ENCODE results near the gene FAM210A. TPM values are rescaled to one million over a fixed set of nuclear protein-coding genes. Genes with fewer than 3 reads are reported as not detected.

Gene FAM210A
- total RNA-seq, 5 donors from 2014 or later (not counting 1 experiment from before 2014, with no cell fraction given), result 7.3 to 10.8 (median 9.1) TPM

DNA sequence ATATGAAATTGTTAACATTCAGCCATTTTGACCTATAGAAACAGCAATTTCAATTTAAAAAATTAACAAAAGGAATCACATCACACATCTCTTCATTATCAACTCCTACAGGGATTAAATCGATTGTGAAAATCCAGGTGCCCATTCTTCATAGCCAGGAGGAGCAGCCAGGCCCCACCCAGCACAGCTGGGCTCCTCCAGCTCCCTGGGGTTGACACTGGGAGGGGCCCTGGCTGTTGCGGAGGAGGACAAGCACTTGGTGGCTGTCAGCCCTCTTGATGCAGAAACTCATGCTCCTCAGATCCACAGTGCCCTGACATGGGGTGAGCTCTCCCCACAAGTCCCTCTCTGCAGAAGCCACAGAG, 99.8 kb downstream of the FAM210A start:
- H3K36me3 Mint-ChIP-seq, result peaks cover 27% of the 10 kb centered on the region
- CTCF ChIA-PET, result no interaction called here
- H3K27ac Mint-ChIP-seq, result no peak overlapping the region

DNA sequence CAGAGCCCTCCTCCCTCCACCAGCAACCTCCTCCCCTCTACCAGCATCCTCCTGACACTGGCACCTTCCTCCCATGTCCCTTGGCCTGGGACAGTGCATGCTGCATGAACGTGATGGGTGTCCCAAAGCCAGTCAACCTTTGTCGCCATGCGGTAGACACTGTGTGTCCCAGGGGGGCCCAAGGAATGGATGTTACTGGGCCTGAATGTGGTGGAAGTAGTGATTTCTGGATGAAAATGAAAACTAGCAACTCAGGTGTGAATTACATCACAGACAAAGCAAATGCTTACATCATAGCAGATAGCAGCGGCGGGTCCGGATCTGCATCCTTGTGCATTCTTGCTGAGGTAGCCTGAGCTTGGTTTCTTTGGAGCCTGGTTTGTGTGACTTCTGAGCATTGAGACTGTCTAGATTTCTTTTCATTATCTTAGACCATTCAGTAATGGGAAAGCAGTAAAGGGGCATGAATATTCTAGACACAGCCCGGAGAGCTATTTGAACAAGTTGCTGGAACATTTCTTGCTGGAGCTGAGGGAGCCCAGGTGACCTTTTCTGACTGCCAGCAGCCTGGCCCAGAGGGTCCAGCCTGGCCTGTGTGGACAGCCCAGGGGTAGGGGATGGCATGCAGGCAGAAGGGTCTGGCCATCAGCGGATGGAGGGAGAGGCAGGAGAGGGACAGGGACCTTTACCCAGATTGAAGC, 100.4 kb downstream of the FAM210A start:
- Histone ChIP-seq H3K4me1 (ENCODE audit: control insufficient read depth in 1 of 2, extremely low read depth in 1 of 2, insufficient read depth in 2 of 2, low read length in 2 of 2) (peaks cover 0 to 16% of the 10 kb centered on the region in 2 experiments), H3K36me3 (ENCODE audit: control insufficient read depth in 2 of 2, extremely low read depth in 1 of 2, insufficient read depth in 1 of 2, low read length in 1 of 2) (peaks cover 3 to 28% of the 10 kb centered on the region in 2 donors), H3K4me3 (ENCODE audit: control insufficient read depth in 1 of 2, extremely low read depth in 1 of 2, low read length in 1 of 2) (no peak overlapping the region), H3K9me3 (no peaks in the 10 kb centered on the region), H3K27ac (ENCODE audit: low read length) (no peak overlapping the region), H3K27me3 (replicated peaks in 1 of 2; ENCODE audit: control insufficient read depth in 2 of 2, extremely low read depth in 1 of 2, insufficient read depth in 2 of 2, low read length in 1 of 2) (no peaks in the 10 kb centered on the region)
- DNase-seq, result no peak
- H3K4me1 Mint-ChIP-seq, result peaks cover 13 to 16% (median 15%) of the 10 kb centered on the region in 3 donors
- ChIA-PET CTCF (interaction anchor here in 1 of 2 donors (0.5 kb wide), 1 partner anchor 554 kb away, joined by 3 read pairs; no protein-coding TSS in a partner anchor), POLR2A (no interaction called here)
- no peaks in the 10 kb centered on the region for H3K27me3 Mint-ChIP-seq
- H3K9me3 Mint-ChIP-seq, result no peaks in the 10 kb centered on the region
- H3K27ac Mint-ChIP-seq, result no peak overlapping the region
- 80% methylated on average over 1 of the region's 8 CpGs for WGBS (ENCODE audit: insufficient coverage)
- ATAC-seq (replicated peaks in 1 of 4), result no peak
- peaks cover 29% of the 10 kb centered on the region for H3K36me3 Mint-ChIP-seq
- no peak overlapping the region for H3K4me3 Mint-ChIP-seq

More for the DNA sequence above, 99.8 kb downstream of the FAM210A start:
- Mint-ChIP-seq H3K4me3 (no peak overlapping the region), H3K4me1 (peaks cover 13 to 16% (median 15%) of the 10 kb centered on the region in 3 donors), H3K9me3 (no peaks in the 10 kb centered on the region), H3K27me3 (no peaks in the 10 kb centered on the region)
- Histone ChIP-seq H3K4me3 (ENCODE audit: control insufficient read depth in 1 of 2, extremely low read depth in 1 of 2, low read length in 1 of 2) (no peak overlapping the region), H3K36me3 (ENCODE audit: control insufficient read depth in 2 of 2, extremely low read depth in 1 of 2, insufficient read depth in 1 of 2, low read length in 1 of 2) (peaks cover 3 to 23% of the 10 kb centered on the region in 2 donors), H3K27ac (ENCODE audit: low read length) (no peak overlapping the region), H3K27me3 (replicated peaks in 1 of 2; ENCODE audit: control insufficient read depth in 2 of 2, extremely low read depth in 1 of 2, insufficient read depth in 2 of 2, low read length in 1 of 2) (no peaks in the 10 kb centered on the region), H3K9me3 (no peaks in the 10 kb centered on the region), H3K4me1 (ENCODE audit: control insufficient read depth in 1 of 2, extremely low read depth in 1 of 2, insufficient read depth in 2 of 2, low read length in 2 of 2) (peaks cover 0 to 16% of the 10 kb centered on the region in 2 experiments)
- POLR2A ChIA-PET, result no interaction called here
- no peak for DNase-seq
- ATAC-seq (replicated peaks in 1 of 4), result no peak
- WGBS (ENCODE audit: insufficient coverage), result 58% methylated on average over 2 of the region's 2 CpGs

- ATAC-seq (replicated peaks in 1 of 4), result no peak
- Histone ChIP-seq H3K27ac (ENCODE audit: low read length) (no peak overlapping the region), H3K4me3 (ENCODE audit: control insufficient read depth in 1 of 2, extremely low read depth in 1 of 2, low read length in 1 of 2) (no peak overlapping the region), H3K9me3 (no peaks in the 10 kb centered on the region), H3K4me1 (ENCODE audit: control insufficient read depth in 1 of 2, extremely low read depth in 1 of 2, insufficient read depth in 2 of 2, low read length in 2 of 2) (peaks cover 0 to 16% of the 10 kb centered on the region in 2 experiments), H3K36me3 (ENCODE audit: control insufficient read depth in 2 of 2, extremely low read depth in 1 of 2, insufficient read depth in 1 of 2, low read length in 1 of 2) (peaks cover 3 to 28% of the 10 kb centered on the region in 2 donors), H3K27me3 (replicated peaks in 1 of 2; ENCODE audit: control insufficient read depth in 2 of 2, extremely low read depth in 1 of 2, insufficient read depth in 2 of 2, low read length in 1 of 2) (no peaks in the 10 kb centered on the region)
- WGBS (ENCODE audit: insufficient coverage), result 94% methylated on average over 6 of the region's 10 CpGs
- no peaks in the 10 kb centered on the region for H3K27me3 Mint-ChIP-seq
- H3K36me3 Mint-ChIP-seq, result peaks cover 34% of the 10 kb centered on the region
- CTCF ChIA-PET, result interaction anchor here in 1 of 2 donors (0.5 kb wide), 1 partner anchor 553 kb away, joined by 3 read pairs; no protein-coding TSS in a partner anchor
- POLR2A ChIA-PET, result no interaction called here
- H3K4me3 Mint-ChIP-seq, result no peak overlapping the region
- H3K9me3 Mint-ChIP-seq, result no peaks in the 10 kb centered on the region
- no peak overlapping the region for H3K27ac Mint-ChIP-seq
- H3K4me1 Mint-ChIP-seq, result peaks cover 13 to 16% (median 15%) of the 10 kb centered on the region in 3 donors
- DNase-seq, result no peak
Observed at GRCh38 chr18:13625355-13625754, 101.0 kb downstream of the FAM210A start.

GRCh38 chr18:13624563-13625237, 101.7 kb downstream of the FAM210A start:
- no peak for DNase-seq
- peaks cover 8 to 13% (median 9%) of the 10 kb centered on the region in 3 donors for H3K4me1 Mint-ChIP-seq
- no peak overlapping the region for H3K27ac ChIP-seq (ENCODE audit: low read length)

GRCh38 chr18:13623871-13624270, 102.5 kb downstream of the FAM210A start:
- ChIA-PET POLR2A (no interaction called here), CTCF (no interaction called here)
- 94% methylated on average over 11 of the region's 13 CpGs for WGBS (ENCODE audit: insufficient coverage)
- Mint-ChIP-seq H3K27me3 (no peaks in the 10 kb centered on the region), H3K4me3 (no peak overlapping the region), H3K9me3 (no peaks in the 10 kb centered on the region), H3K36me3 (peaks cover 34% of the 10 kb centered on the region), H3K27ac (no peak overlapping the region), H3K4me1 (peaks cover 8 to 11% (median 9%) of the 10 kb centered on the region in 3 donors)
- Histone ChIP-seq H3K27ac (ENCODE audit: low read length) (no peak overlapping the region), H3K36me3 (ENCODE audit: control insufficient read depth in 2 of 2, extremely low read depth in 1 of 2, insufficient read depth in 1 of 2, low read length in 1 of 2) (peaks cover 3 to 28% of the 10 kb centered on the region in 2 donors), H3K9me3 (no peaks in the 10 kb centered on the region), H3K4me3 (ENCODE audit: control insufficient read depth in 1 of 2, extremely low read depth in 1 of 2, low read length in 1 of 2) (no peak overlapping the region), H3K27me3 (replicated peaks in 1 of 2; ENCODE audit: control insufficient read depth in 2 of 2, extremely low read depth in 1 of 2, insufficient read depth in 2 of 2, low read length in 1 of 2) (no peaks in the 10 kb centered on the region), H3K4me1 (ENCODE audit: control insufficient read depth in 1 of 2, extremely low read depth in 1 of 2, insufficient read depth in 2 of 2, low read length in 2 of 2) (peaks cover 0 to 11% of the 10 kb centered on the region in 2 experiments)
- DNase-seq (no peak), ATAC-seq (replicated peaks in 1 of 4) (no peak)

More at GRCh38 chr18:13624563-13625237, 101.7 kb downstream of the FAM210A start:
- Histone ChIP-seq H3K4me3 (ENCODE audit: control insufficient read depth in 1 of 2, extremely low read depth in 1 of 2, low read length in 1 of 2) (no peak overlapping the region), H3K27me3 (replicated peaks in 1 of 2; ENCODE audit: control insufficient read depth in 2 of 2, extremely low read depth in 1 of 2, insufficient read depth in 2 of 2, low read length in 1 of 2) (no peaks in the 10 kb centered on the region), H3K4me1 (ENCODE audit: control insufficient read depth in 1 of 2, extremely low read depth in 1 of 2, insufficient read depth in 2 of 2, low read length in 2 of 2) (peaks cover 0 to 12% of the 10 kb centered on the region in 2 experiments), H3K9me3 (no peaks in the 10 kb centered on the region), H3K36me3 (ENCODE audit: control insufficient read depth in 2 of 2, extremely low read depth in 1 of 2, insufficient read depth in 1 of 2, low read length in 1 of 2) (peaks cover 3 to 28% of the 10 kb centered on the region in 2 donors)
- ChIA-PET CTCF (no interaction called here), POLR2A (interaction anchor here in 1 of 2 donors (0.6 kb wide), 1 partner anchor 170 kb away, joined by 3 read pairs; no protein-coding TSS in a partner anchor)
- no peaks in the 10 kb centered on the region for H3K9me3 Mint-ChIP-seq
- H3K27ac Mint-ChIP-seq, result no peak overlapping the region
- H3K4me3 Mint-ChIP-seq, result no peak overlapping the region
- WGBS (ENCODE audit: insufficient coverage), result 94% methylated on average over 6 of the region's 11 CpGs
- no peak for ATAC-seq (replicated peaks in 1 of 4)
- peaks cover 34% of the 10 kb centered on the region for H3K36me3 Mint-ChIP-seq
- H3K27me3 Mint-ChIP-seq, result no peaks in the 10 kb centered on the region

DNA sequence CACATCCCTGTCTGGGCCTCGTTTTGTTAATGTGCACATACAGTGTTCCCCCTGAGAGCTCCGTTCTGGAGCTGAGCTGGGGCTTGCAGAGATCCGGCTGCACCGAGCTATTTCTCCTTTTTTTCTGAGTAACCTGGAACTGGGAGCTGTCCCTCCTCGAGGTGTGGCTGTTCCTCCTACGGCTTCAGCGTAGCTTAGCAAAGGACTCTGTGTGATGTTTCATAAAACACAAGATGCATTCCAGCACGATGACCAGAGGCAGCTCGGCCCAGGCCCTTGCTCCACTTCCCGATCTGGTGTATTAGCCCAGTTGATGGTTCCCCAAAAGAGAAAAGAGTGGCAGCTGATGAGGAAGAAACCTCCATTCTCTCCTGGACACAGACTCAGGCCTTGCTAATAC, 103.0 kb downstream of the FAM210A start:
- H3K4me3 ChIP-seq (ENCODE audit: control insufficient read depth in 1 of 2, extremely low read depth in 1 of 2, low read length in 1 of 2), result no peak overlapping the region
- H3K36me3 ChIP-seq (ENCODE audit: control insufficient read depth in 2 of 2, extremely low read depth in 1 of 2, insufficient read depth in 1 of 2, low read length in 1 of 2), result peaks cover 3 to 28% of the 10 kb centered on the region in 2 donors
- H3K9me3 ChIP-seq, result no peaks in the 10 kb centered on the region
- H3K27me3 Mint-ChIP-seq, result no peaks in the 10 kb centered on the region
- POLR2A ChIA-PET, result no interaction called here
- peaks cover 8 to 10% (median 9%) of the 10 kb centered on the region in 3 donors for H3K4me1 Mint-ChIP-seq
- ATAC-seq (replicated peaks in 1 of 4) (no peak), DNase-seq (no peak)
- peaks cover 34% of the 10 kb centered on the region for H3K36me3 Mint-ChIP-seq
- H3K27me3 ChIP-seq (replicated peaks in 1 of 2; ENCODE audit: control insufficient read depth in 2 of 2, extremely low read depth in 1 of 2, insufficient read depth in 2 of 2, low read length in 1 of 2), result no peaks in the 10 kb centered on the region
- no peak overlapping the region for H3K4me3 Mint-ChIP-seq
- CTCF ChIA-PET, result interaction anchor here in 1 of 2 donors (0.6 kb wide), 1 partner anchor 496 kb away, joined by 3 read pairs; no protein-coding TSS in a partner anchor
- H3K4me1 ChIP-seq (ENCODE audit: control insufficient read depth in 1 of 2, extremely low read depth in 1 of 2, insufficient read depth in 2 of 2, low read length in 2 of 2), result peaks cover 3 to 13% of the 10 kb centered on the region in 2 experiments
- 89% methylated on average over 5 of the region's 10 CpGs for WGBS (ENCODE audit: insufficient coverage)
- no peaks in the 10 kb centered on the region for H3K9me3 Mint-ChIP-seq
- H3K27ac Mint-ChIP-seq, result no peak overlapping the region
- no peak overlapping the region for H3K27ac ChIP-seq (ENCODE audit: low read length)
